ENCODE measurements around the gene RNGTT. TPM values are rescaled to one million over a fixed set of nuclear protein-coding genes. Genes with fewer than 3 reads are reported as not detected.

RNGTT gene
- total RNA-seq, 1 donor from 2014 or later, result 18.2 TPM

DNA sequence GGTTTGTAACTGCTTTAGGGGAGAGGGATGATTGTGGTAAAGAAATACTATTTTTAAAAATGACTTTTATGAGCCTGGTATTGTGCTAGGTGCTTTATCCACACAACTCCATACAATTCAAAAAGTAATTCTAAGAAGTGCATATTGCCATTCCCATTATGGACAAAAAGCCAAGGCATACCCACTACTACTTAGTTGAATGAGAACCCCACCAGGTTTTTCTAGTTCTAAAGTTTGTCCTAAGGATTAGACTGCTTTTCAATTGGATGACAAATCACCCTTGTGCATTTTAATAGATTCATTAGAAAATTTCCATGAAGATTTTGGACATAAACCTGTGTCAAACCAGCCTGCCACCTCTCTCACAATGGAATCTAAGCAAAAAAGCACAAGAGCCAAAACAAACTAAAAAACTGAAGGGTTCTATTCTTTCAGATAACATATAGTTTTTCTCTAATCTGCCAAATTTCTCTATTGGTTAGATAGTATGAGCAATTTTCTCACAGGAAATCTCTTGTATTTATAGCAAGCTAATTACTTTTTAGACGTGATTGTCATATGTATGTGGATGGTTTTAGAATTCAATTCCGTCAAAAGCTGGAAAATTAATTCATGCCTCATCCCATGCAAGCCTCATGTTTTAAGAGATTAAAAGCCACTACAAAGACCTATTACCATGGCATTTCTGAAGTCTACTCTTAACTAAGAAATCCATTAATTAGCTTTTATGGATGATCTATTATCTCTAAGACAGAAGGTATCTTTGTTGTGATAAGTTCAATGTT, 325.5 kb downstream of the RNGTT start:
- Histone ChIP-seq H3K27ac (no peak overlapping the region), H3K36me3 (no peaks in the 10 kb centered on the region), H3K9me3 (no peaks in the 10 kb centered on the region), H3K27me3 (no peaks in the 10 kb centered on the region), H3K4me3 (no peak overlapping the region), H3K4me1 (no peaks in the 10 kb centered on the region)
- no peak for DNase-seq (ENCODE audit: extremely low spot score in 2 of 2)
- TF ChIP-seq, protein P1, sequence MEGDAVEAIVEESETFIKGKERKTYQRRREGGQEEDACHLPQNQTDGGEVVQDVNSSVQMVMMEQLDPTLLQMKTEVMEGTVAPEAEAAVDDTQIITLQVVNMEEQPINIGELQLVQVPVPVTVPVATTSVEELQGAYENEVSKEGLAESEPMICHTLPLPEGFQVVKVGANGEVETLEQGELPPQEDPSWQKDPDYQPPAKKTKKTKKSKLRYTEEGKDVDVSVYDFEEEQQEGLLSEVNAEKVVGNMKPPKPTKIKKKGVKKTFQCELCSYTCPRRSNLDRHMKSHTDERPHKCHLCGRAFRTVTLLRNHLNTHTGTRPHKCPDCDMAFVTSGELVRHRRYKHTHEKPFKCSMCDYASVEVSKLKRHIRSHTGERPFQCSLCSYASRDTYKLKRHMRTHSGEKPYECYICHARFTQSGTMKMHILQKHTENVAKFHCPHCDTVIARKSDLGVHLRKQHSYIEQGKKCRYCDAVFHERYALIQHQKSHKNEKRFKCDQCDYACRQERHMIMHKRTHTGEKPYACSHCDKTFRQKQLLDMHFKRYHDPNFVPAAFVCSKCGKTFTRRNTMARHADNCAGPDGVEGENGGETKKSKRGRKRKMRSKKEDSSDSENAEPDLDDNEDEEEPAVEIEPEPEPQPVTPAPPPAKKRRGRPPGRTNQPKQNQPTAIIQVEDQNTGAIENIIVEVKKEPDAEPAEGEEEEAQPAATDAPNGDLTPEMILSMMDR (IDR thresholded peaks at IDR 0.05), result no peak
- TF ChIP-seq POLR2AphosphoS5 (IDR thresholded peaks at IDR 0.05; ENCODE audit: insufficient read depth in 1 of 2, low read depth in 1 of 2), result no peak
- TF ChIP-seq POLR2A (IDR thresholded peaks at IDR 0.05), result no peak
- intact Hi-C loops (cut with DNase I), result no loop called here

DNA sequence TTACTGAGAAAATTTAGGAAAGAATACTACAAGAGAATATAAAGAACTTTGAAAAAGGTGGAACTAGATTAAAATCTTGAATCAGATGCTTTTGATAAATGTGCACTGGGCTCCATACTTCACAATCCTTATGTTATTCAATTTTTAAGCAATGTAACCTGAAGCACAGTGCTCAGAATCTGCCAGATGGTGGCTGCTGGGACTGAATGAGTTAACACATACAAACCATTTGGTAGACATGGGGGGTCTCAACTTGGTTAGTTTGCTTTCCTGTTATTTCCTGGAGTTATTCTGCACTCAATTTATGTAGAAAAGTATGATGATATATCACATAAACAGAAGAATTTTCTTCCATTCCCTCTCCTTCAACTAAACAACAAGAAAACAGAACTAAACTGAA, 326.5 kb downstream of the RNGTT start:
- Histone ChIP-seq H3K9me3 (no peaks in the 10 kb centered on the region), H3K36me3 (no peaks in the 10 kb centered on the region), H3K4me3 (no peak overlapping the region), H3K27me3 (no peaks in the 10 kb centered on the region), H3K27ac (no peak overlapping the region), H3K4me1 (no peaks in the 10 kb centered on the region)
- TF ChIP-seq POLR2A (IDR thresholded peaks at IDR 0.05) (no peak), POLR2AphosphoS5 (IDR thresholded peaks at IDR 0.05; ENCODE audit: insufficient read depth in 1 of 2, low read depth in 1 of 2) (no peak)
- TF ChIP-seq, protein P1 (IDR thresholded peaks at IDR 0.05), result no peak
- intact Hi-C loops (cut with DNase I), result no loop called here
- no peak for DNase-seq (ENCODE audit: extremely low spot score in 2 of 2)

DNA sequence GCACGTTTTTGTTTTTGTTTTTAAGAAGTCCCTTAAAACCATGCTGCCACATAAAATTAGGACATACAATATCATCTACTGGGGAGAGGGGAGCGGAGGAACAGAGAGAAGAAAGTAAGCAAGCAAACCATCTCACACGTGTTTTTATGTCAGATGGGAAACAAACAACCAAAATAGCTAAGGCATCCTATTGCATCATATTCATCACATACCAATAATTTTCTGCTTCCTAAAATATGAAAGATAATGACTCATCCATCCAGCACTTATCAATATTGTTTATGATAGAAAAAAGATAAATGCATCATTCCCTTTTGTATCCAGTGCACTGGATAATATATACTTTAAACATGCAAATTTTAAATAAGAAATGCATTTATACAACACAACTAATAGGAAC, 329.6 kb downstream of the RNGTT start:
- H3K27ac ChIP-seq, result no peak overlapping the region
- no peak overlapping the region for H3K4me3 ChIP-seq
- DNase-seq (ENCODE audit: extremely low spot score in 2 of 2), result no peak
- no peaks in the 10 kb centered on the region for H3K36me3 ChIP-seq
- TF ChIP-seq POLR2A (IDR thresholded peaks at IDR 0.05) (no peak), POLR2AphosphoS5 (IDR thresholded peaks at IDR 0.05; ENCODE audit: insufficient read depth in 1 of 2, low read depth in 1 of 2) (no peak)
- TF ChIP-seq, protein P1 (IDR thresholded peaks at IDR 0.05), result no peak
- H3K4me1 ChIP-seq, result no peaks in the 10 kb centered on the region
- intact Hi-C loops (cut with DNase I), result no loop called here
- H3K27me3 ChIP-seq, result no peaks in the 10 kb centered on the region
- H3K9me3 ChIP-seq, result no peaks in the 10 kb centered on the region

DNA sequence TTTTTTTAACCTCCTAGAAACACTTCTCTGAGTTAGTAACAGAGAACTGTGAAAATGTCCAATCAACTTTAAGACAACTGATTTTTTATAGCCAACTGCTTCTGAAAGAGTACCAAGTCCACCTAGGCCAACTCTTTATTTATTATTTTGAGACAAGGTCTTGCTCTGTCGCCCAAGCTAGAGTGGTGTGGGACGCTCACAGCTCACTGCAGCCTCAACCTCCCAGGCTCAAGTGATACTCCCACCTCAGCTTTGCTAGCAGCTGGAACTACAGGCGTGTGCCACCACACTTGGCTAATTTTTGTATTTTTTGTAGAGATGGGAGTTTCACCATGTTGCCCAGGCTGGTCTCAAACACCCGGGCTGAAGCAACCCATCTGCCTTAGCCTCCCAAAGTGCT, 331.6 kb downstream of the RNGTT start:
- Histone ChIP-seq H3K4me3 (no peak overlapping the region), H3K27ac (no peak overlapping the region), H3K9me3 (no peaks in the 10 kb centered on the region), H3K36me3 (no peaks in the 10 kb centered on the region), H3K4me1 (no peaks in the 10 kb centered on the region), H3K27me3 (no peaks in the 10 kb centered on the region)
- no peak for DNase-seq (ENCODE audit: extremely low spot score in 2 of 2)
- no peak for TF ChIP-seq POLR2A (IDR thresholded peaks at IDR 0.05)
- no peak for TF ChIP-seq POLR2AphosphoS5 (IDR thresholded peaks at IDR 0.05; ENCODE audit: insufficient read depth in 1 of 2, low read depth in 1 of 2)
- TF ChIP-seq, protein P1 (IDR thresholded peaks at IDR 0.05), result no peak
- intact Hi-C loops (cut with DNase I), result no loop called here

DNA sequence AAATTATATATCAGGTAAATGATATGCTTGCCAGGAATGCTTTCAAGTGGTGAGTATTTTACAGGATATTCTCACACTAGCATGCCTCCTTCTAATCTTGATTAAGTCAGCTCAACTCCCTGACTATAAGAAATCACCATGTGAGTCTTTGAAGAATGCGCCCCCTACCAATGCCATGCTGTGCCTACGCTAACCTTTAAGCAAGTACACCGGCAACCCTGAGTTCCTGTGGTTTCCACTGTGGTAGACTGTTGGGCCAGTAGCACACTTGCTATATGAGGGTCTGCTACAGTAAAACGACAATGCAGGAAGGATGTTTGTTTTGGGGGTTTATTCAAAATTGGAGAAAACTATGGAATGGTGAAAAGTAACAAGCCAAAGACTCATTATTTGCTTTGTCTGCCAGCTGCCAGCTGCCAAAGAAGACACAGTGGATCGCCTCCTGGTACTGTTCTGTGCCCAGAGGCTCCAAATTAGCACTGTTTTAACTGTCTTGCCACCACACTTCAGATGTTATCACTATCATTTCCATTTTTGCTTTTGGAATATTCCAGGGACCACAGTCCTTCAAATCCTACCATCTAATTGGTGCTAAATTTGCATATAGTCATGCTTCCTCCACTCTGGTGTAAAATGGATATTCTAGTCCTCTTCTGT, 333.5 kb downstream of the RNGTT start:
- no peak for TF ChIP-seq POLR2A (IDR thresholded peaks at IDR 0.05)
- TF ChIP-seq, protein P1 (IDR thresholded peaks at IDR 0.05), result no peak
- no peak for TF ChIP-seq POLR2AphosphoS5 (IDR thresholded peaks at IDR 0.05; ENCODE audit: insufficient read depth in 1 of 2, low read depth in 1 of 2)
- Histone ChIP-seq H3K9me3 (no peaks in the 10 kb centered on the region), H3K4me3 (no peak overlapping the region), H3K27ac (no peak overlapping the region), H3K4me1 (no peaks in the 10 kb centered on the region), H3K27me3 (no peaks in the 10 kb centered on the region), H3K36me3 (no peaks in the 10 kb centered on the region)
- no peak for DNase-seq (ENCODE audit: extremely low spot score in 2 of 2)
- intact Hi-C loops (cut with DNase I), result no loop called here

Measured in vagina (tissue), 2 donors.